Activated naive CD4-positive, alpha-beta T cell (primary cell): ENCODE results near the gene NANS.
"Not testable (repeated sequence)": the region's sequence is repeated elsewhere in the genome, so short reads cannot be mapped to it uniquely, and the experiment has no call there.

ENCODE experiments used
- DNase-seq, 4 experiments: peaks; one replicate each; lab custom pipeline; 2025; lab: John Stamatoyannopoulos, UW

NANS gene

DNA sequence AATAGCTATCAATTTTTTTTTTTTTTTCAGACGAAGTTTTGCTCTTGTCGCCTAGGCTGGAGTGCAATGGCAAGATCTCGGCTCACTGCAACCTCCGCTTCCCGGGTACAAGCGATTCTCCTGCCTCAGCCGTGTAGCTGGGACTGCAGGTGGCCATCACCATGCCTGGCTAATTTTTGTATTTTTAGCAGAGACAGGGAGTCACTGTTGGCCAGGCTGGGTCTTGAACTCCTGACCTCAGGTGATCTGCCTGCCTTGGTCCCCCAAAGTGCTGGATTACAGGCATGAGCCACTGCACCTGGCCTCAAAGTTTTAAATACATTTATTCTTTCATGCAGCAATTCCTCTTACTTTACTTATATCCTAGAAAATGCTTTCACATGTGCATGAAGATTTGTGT lies 44.9 kb downstream of the NANS start:
- DNase-seq, result no peak

DNA sequence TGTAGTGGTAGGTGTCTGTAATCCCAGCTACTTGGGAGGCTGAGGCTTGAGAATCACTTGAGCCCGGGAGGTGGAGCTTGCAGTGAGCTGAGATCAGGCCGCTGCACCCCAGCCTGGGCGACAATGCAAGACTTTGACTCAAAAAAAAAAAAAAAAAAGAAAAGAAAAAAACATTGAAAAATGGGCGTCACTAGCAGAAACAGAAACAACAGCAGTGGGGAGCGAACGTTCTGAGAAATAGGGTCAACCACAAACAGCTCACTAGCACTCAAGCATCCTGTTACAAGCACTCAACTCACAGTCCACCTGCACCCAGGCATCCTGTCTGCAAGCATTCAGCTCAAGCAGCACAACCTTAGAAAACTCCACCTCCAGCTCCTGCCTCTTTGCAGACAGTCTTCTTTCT lies 45.3 kb downstream of the NANS start:
- peak in 2 of 4 experiments; percentile 61 to 72 for DNase-seq

DNA sequence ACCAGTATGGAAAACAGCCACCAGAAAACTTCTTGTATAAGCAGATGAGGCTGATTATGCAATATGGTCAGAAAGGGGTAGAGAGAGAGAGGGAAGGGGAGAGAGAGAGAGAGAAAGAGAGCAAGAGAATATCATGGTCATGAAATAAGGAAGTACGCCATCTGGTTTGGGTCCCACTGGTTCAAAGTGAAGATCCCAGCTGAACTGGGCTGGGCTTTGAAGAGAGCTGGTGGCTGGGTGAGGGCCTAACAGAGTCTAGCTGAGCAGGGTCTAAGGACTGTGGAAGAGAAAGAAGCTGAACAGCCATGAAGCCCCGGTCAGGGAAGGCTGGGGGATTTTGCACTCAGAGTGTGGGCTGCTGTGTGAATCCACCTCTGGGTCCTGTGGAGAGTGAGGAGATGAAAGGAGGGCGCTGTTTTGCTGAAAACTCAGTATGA lies 47.9 kb downstream of the NANS start:
- no peak for DNase-seq

DNA sequence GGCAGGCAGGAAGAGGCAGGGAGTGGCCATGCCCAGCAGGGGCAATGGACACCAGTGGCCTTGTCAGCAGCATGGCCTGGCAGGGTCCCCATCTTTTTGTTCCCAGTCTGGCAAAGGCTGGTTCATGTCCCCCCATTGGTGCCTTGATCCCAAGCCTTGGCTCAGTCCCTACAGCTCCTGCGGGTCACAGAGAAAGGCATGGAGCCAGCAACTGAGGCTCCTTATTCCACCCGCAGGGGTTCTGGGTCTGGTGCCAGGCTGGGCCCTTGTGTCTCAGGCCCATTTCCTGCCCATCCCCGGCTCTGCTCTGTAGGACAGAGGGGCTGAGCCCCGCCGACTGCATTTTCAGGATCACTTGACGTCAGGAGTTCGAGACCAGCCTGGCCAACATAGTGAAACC lies 48.5 kb downstream of the NANS start:
- DNase-seq, result no peak

DNA sequence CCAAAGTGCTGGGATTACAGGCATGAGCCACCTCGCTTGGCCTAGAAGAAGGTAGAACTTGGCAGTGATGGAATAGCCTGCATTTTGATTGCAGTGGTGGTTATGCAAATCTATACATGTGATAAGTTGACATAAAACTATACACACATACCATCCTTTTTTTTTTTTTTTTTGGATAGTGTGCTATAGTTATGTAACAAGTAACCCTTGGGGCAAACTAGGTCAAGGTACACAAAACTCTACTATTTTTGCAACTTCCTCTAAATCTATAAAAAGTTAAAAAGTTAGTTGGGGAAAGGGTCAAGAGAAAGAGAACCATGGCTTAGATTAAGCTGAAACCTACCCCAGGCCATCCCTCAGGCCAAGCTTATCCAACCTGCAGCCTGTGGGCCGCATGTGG lies 51.4 kb downstream of the NANS start:
- no peak for DNase-seq

DNA sequence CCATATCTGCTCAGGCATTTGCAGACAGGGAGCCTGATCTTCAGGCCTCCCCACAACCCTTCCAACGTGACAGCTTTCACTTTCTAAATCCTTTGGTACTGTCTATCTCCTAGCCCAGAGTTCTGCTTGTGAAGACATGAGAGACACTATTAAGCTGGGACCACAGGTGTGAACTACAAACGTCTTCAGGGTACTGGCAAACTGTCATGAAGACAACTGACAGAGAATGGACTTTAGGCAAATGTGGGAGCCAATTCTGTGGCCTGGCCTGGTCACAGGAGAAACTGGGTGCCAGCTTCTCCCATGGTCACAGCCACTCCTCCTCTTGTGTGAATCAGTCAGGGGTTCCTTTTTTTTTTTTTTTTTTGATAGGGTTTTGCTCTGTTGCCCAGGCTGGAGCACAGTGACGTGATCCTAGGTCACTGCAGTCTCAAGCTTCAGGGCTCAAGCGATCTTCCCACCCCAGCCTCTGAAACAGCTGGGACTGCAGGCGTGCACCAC lies 52.0 kb downstream of the NANS start:
- peak in 1 of 4 experiments; percentile 7 for DNase-seq

DNA sequence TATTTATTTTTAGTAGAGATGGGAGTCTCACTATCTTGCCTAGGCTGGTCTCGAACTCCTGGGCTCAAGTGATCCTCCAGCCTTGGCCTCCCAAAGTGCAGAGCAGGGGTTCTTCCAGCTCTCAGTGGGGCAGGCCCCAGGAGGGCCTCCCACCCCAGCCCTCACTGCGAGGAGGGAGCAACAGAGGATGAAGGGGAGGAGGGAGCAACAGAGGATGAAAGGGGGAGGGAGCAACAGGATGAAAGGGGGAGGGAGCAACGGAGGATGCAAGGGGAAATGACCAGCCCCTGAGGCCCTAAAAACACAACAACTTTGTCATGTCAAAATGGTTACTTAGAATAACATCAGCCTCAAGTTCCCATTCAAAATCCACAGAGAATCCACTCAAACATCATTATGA lies 52.5 kb downstream of the NANS start:
- no peak for DNase-seq

DNA sequence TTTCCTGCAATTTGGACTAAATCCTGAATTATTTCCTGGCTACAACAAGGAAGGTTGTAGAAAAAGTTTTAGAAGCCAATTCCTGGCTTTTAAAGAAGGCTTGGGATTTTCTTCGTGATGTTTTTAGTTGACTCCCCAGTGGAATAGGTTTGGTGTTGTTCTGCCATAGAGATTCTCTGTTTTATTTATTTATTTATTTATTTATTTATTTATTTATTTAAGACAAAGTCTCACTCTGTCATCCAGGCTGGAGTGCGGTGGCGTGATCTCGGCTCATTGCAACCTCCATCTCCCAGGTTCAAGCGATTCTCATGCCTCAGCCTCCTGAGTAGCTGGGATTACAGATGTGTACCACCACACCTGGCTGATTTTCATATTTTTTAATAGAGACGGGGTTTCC lies 60.6 kb downstream of the NANS start:
- DNase-seq, result not testable (repeated sequence)

DNA sequence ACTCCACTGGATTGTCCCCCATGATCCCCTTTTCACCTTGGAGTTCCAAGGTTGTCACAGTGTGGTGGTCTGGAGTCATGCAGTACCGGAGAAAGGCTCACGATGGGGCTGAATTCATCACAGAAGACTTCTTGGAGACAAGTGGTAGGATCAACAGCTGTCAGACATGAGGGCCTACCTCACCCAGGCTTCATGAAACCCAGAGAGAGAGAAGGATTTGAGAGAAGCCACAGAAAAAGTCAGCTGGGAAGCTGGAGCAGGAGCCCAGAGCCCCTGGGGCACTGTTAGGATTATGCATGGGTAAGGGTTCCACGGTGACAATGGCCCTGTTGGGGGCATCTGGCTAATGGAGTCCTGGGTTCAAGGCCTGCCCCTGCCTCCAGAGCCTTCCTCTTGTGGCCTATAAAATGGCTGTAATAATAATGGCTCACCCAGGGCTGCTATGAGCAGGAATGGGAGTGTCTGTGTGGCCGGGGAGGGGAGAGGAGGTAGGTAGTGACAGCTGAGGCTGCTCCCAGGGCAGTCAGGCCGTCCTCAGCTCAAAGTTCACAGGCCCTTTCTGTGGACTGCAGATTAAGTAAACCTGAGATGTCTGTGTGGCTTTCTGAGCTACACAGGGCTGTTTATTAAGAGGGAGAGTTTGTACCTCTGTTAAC lies 61.6 kb downstream of the NANS start:
- DNase-seq, result peak in 1 of 4 experiments; percentile 17

DNA sequence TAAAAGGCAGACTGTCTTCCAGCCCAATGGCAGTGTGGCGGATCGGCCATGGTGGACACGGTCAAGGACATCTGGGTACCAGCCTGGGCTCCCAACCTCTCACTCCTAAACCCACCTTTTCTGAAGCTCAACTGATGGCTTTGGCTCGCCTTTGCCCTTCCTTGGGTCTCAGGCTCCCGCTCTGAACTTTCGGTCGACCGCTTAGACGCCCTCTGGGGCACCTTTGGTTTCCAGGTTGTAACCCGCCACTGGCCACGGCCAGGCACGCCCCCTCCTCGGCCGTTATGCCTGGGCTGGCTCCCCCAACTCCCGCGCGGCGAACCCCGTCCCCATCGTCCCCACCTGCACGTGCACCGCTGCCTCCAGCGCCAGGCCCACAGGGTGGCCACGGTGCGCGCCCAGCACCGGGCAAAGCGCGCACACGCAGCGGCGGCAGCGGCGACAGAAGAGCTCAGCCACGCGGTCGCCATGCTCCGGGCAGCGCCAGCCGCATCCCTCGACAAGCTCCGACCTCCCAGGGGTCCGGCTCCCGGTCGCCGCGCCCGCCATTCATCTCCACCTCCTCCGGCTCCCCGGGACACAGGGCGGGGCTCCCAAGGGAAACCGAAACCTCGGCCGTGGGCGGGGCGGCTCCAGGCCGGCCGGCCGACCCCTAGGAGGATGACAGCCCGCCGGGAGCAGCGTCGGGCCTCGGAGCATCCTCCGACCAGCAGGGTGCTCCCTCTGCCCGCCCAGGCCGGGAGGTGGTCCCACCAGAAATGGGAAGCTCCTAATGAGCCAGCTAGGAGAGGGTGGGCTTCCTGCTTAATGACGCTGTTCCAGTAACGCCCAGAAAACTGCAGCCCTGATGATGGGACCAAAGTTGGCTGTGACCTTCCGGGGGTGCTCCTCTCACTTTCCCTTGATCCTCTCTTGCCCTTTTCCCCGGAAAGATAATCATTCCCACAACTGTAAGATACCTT lies 62.4 kb downstream of the NANS start, which contains the start of gene TRIM14:
TSS of gene TRIM14 (minus strand) at position 583 of the 962 bp plus-strand sequence. CDS start at position 549, 34 bp downstream.
- peak in 3 of 4 experiments; percentile 32 to 42 (median 35) for DNase-seq

DNA sequence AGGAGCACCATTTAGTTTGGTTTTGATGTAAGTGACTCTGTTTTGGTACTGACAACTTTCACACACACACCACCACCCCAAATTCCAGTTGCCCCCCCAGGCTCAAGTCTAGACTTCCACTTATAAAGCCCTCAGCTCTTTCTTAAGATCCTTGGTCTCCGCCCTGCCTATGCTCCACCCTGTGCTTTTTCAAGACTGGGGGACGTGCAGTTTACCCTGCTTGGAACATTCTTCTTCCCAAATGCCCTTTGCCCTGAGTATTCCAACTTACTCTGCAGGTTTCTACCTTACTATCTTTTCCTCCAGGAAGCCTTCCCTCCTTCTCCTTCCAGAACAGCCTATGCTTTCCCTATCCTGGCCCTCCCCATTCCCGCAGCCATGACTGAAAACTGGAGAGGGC lies 63.9 kb downstream of the NANS start:
- DNase-seq, result no peak

DNA sequence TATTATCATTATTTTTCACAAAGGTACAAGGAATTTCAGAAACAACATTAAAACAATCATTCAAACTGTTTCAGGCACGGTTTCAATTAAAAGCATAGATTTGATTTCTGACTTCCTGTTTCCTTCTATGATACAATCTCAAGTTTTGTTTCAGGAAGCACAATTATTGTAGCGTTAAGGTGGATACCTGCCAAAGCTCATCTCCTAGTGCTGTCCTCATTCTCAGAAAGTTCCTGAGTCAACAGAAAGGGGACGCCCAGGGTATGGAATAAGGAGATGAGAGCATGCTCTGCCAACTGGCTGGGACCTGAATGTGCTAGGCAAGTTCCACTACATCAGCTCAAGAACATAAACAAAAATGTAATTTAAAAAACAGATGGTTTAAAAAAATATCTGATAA lies 64.5 kb downstream of the NANS start:
- no peak for DNase-seq

DNA sequence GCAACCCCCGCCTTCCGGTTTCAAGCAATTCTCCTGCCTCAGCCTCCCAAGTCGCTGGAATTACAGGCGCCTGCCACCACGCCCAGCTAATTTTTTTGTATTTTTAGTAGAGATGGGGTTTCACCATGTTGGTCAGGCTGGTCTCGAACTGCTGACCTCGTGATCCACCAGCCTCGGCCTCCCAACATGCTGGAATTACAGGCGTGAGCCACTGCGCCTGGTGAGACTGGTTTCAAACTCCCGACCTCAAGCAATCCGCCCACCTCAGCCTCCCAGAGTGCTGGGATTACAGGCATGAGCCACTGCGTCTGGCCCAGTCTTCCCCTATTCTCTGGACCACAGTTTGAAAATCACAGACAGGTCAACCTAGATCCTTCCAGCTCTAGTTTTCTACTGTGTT lies 67.6 kb downstream of the NANS start:
- DNase-seq, result not testable (repeated sequence)

DNA sequence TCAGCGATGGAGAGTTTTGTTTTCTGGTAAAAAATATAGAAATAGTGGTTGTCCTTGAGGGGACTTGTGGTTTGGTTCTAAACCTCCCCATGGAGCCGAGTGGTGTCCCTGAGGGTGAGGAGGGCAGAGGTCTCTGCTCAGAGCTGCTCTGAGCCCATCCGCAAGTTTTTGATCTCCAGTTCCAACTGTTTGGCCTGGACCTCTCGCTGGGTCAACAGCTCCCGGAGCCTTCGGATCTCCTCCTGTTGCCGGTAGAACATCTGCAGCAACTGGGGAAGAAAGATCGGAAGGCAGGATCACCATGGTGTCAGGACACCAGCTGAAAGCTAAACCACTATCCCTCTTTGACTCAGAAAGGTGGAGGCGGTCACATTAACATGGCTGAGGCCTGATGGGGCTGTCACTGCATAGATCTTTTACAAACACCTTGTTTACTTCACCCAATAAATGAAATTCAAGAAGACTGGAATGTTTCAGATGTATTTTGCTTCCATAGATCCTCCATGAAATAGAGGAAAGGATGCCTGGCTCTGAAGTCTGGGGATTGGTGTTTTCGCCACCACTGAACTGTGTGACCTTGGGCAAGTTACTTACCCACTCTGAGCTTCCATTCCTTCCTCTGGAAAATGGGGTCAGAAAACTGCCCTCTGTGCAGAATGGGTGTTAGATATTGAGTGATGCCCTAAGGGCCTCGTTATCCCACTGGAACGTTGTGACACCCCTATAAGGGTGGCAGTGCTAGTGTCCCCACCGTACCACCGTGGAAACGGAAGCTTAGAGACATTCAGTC lies 68.3 kb downstream of the NANS start:
- DNase-seq, result no peak

DNA sequence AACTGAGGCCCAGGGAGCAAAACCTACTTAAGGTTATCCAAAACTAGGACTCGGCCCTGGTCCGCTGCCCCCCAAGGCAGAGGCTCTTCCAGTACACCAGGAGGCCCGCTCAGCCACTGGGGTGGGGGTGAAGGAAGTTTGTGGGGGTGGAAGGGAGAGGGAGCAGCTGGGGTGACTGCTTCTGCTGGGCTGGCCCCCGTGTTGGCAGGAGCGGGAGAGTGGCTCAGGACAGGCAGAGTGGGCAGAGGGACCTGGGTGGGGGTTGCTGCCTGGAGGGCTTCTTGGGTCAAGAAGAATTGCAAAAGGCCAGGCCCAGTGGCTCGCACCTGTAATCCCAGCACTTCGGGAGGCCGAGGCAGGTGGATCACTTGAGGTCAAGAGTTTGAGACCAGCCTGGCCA lies 70.7 kb downstream of the NANS start:
- DNase-seq, result no peak

DNA sequence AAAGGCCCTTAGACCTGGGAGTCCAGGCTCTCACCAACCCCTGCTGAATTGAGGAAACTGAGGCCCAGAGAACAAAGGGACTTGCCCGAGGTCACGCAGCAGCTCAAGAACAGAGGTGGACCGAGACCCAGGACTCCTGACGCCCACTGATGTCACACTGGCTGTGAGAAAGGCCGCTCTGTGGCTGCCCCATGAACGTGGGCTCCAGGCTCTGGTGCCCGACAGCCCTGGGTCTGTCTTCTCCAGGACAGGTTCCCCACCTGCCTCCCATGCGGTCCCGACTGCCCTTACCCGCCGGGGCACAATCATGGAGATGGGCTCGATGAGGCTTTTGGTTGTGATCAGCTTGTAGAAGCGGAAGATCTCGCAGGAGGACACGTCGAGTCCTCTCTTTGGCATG lies 71.8 kb downstream of the NANS start:
- DNase-seq, result no peak

DNA sequence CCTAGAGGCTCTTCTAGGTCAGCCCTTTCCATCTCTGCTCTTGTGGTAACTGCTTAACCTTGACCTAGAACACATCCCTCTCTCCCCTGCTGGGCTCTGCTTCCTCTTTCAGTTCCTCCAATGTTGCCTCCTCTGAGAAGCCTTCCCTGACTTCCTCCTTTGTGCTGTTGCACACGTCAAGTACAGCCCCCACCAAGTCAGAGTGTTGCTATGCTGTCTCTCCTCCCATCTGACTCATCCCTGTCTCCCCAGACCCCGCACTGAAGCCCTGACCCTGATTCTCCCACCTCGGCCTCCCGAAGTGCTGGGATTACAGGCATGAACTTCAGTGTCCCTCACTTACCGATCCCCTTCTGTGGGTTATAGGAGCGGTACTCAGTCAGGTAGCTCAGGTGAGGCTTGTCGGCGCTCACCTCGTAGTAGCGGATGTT lies 72.9 kb downstream of the NANS start:
- DNase-seq, result no peak

DNA sequence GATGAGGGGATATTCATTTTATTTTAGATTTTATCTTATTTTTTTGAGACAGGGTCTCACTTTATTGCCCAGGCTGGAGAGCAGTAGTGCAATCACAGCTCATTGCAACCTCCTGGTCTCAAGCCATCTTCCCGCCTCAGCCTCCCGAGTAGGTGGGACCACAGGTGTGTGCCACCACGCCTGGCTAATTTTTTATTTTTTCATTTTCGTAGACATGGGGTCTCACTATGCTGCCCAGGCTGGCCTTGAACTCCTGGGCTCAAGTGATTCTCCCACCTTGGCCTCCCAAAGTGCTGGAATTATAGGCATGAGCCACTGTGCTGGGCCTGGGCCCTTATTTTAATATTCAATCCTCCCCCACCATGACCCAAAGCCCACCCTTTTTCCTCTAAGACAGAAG lies 73.5 kb downstream of the NANS start:
- DNase-seq, result not testable (repeated sequence)

DNA sequence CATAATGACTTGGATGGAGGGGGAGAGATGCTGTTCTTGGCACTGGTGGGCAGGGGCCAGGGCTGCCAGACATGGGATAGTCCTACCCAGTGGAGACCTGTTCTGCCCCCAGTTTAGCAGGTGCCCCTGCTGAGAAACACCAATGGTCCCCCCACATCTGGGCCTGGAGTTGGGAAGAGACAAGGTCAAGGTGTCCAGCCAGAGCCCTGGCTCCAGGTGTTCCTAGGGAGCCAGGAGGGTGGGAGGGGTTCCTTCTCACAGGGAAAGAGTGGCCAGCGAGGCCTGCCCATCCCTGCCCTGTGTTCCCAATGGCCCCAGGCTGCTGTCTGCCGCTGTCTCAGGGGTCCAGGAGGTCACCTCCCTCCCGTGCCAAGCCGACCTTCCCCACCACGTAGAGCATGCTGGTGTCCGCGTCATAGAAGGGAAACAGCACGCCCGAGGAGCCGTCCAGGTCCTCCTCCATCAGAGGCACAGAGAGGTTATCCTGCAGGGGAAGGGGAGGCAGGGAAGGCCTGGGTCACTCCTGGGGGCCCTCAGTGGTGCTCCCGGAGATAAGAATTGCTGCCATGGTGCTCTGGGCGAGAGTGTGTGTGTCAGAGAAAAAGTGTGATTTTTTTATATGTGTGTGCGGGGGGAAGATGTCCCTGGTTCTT lies 74.2 kb downstream of the NANS start:
- DNase-seq, result no peak

DNA sequence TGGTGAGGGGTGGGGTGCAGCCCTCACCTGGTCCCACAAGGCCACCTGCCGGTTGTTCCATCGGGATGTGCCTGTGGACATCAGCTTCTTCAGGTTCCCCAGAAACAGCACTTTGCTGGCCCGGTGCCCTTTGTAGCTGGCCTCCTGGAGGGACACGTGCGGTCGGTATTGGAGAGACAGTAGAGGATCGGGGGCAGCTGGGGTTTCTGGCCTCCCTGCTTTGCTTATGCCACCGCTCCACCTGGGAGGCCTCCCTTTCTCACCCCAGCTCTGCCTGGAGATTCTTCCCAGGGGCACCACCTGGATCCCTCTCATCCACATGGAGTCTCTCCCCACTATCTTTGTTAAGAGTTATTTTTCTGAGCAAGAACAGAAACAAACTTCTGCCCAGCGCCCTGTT lies 75.6 kb downstream of the NANS start:
- DNase-seq, result no peak
